Measurements from ENCODE around the gene CELF6.
A peak's percentile ranks its signal among the peaks of the same experiment; 100 is the strongest.

Gene CELF6

DNA sequence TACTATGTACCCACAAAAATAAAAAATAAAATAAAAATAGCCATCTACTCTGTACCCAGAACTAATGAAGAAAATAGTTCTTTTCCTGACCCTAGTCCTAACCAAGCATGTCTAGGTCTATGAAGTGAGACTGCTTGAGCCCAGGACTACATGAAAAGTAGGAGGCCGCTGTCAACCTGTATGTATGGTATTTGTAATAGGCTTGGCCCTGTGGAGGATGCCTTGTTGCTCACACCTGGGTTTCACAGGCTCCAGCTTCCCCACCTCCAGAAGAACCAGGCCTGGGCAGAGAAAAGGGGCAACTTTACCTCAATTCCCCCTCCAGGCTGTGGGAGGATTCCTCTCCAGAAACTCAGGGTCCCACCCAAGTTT is 82.1 kb downstream of the CELF6 start:
- H3K9me2 ChIP-seq (replicated peaks; ENCODE audit: low read depth, low read length), result no peaks in the 10 kb centered on the region

DNA sequence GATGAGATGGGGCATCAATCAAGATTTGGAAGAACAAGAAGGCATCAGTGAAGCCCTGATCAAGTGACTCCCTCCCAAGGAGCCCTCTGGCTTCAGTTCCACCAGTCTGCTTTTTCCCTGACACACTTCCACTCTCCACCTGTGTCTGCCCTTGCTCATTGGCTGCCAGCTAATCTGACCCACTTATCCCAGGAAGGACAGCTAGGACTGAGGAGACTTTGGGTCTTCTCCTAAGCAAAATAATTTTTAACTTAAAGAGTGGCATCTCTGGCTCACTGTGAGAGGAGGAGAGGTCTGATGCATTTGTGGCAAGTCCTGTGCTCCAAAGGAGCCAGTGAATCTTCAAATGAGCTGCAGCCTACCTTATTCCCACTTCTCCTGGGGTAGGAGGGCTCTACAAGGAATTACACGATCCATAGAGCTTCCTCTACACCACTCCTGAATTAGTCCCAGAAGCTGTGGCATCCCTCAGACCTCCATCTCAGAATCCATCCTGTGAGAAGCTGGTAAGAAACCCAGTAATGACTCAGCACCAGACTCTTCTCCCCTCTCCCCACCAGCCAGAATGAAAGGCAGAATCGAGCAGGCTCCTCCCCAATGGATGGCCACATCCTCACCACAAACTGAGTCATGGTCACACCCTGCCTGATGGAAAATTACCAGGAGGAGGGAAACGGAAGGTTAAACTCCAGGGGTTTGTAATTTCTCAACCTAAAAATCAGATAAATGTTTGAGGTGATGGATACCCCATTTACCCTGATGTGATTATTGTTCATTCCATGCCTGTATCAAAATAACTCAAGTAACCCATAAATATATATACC is 82.7 kb downstream of the CELF6 start:
- peaks cover 14% of the 10 kb centered on the region; the same call in 1 of the 2 replicates for H3K36me3 ChIP-seq (ENCODE audit: insufficient read depth, low read length)
- peaks cover 3% of the 10 kb centered on the region for H4K20me1 ChIP-seq (ENCODE audit: insufficient read depth, low read length, poor library complexity, severe bottlenecking)
- H3K9ac ChIP-seq (ENCODE audit: low read depth, low read length, poor library complexity, severe bottlenecking), result peak overlapping the region; percentile 60
- H3K4me2 ChIP-seq (ENCODE audit: low read depth, low read length, poor library complexity, severe bottlenecking), result peak overlapping the region; percentile 81
- no peaks in the 10 kb centered on the region for H3K27me3 ChIP-seq (ENCODE audit: insufficient read depth, low read length, poor library complexity, severe bottlenecking)
- H3K79me2 ChIP-seq (ENCODE audit: insufficient read depth, low read length), result 0 out of 2 replicates have a peak, but pooled peaks cover 4% of the 10 kb centered on the region
- peak overlapping the region; percentile 63 for H3K4me3 ChIP-seq (ENCODE audit: low read length, poor library complexity, severe bottlenecking)
- no peak for TF ChIP-seq EZH2phosphoT487 (IDR thresholded peaks at IDR 0.05; ENCODE audit: borderline replicate concordance)
- TF ChIP-seq, protein P1, sequence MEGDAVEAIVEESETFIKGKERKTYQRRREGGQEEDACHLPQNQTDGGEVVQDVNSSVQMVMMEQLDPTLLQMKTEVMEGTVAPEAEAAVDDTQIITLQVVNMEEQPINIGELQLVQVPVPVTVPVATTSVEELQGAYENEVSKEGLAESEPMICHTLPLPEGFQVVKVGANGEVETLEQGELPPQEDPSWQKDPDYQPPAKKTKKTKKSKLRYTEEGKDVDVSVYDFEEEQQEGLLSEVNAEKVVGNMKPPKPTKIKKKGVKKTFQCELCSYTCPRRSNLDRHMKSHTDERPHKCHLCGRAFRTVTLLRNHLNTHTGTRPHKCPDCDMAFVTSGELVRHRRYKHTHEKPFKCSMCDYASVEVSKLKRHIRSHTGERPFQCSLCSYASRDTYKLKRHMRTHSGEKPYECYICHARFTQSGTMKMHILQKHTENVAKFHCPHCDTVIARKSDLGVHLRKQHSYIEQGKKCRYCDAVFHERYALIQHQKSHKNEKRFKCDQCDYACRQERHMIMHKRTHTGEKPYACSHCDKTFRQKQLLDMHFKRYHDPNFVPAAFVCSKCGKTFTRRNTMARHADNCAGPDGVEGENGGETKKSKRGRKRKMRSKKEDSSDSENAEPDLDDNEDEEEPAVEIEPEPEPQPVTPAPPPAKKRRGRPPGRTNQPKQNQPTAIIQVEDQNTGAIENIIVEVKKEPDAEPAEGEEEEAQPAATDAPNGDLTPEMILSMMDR (conservative IDR thresholded peaks at IDR 0.05; ENCODE audit: low read length), result no peak
- peaks cover 1% of the 10 kb centered on the region; the same call in 1 of the 2 replicates for H3F3A ChIP-seq (ENCODE audit: low read depth)
- H2AFZ ChIP-seq (ENCODE audit: low read length), result no peak overlapping the region
- H3K9me2 ChIP-seq (replicated peaks; ENCODE audit: low read depth, low read length), result no peaks in the 10 kb centered on the region
- no peaks in the 10 kb centered on the region for H3K9me3 ChIP-seq (ENCODE audit: insufficient read depth, low read depth, low read length)
- peaks cover 27% of the 10 kb centered on the region for H3K4me1 ChIP-seq (ENCODE audit: insufficient read depth, low read length, poor library complexity, severe bottlenecking)

More for the DNA sequence above, 82.1 kb downstream of the CELF6 start:
- H3F3A ChIP-seq (ENCODE audit: low read depth), result no peaks in the 10 kb centered on the region; the same call in 1 of the 2 replicates
- H3K4me2 ChIP-seq (ENCODE audit: low read depth, low read length, poor library complexity, severe bottlenecking), result peak overlapping the region; percentile 81
- peaks cover 22% of the 10 kb centered on the region for H3K4me1 ChIP-seq (ENCODE audit: insufficient read depth, low read length, poor library complexity, severe bottlenecking)
- TF ChIP-seq, protein P1 (conservative IDR thresholded peaks at IDR 0.05; ENCODE audit: low read length), result no peak
- TF ChIP-seq EZH2phosphoT487 (IDR thresholded peaks at IDR 0.05; ENCODE audit: borderline replicate concordance), result no peak
- H3K79me2 ChIP-seq (ENCODE audit: insufficient read depth, low read length), result 0 out of 2 replicates have a peak, but pooled peaks cover 4% of the 10 kb centered on the region
- no peaks in the 10 kb centered on the region for H4K20me1 ChIP-seq (ENCODE audit: insufficient read depth, low read length, poor library complexity, severe bottlenecking)
- no peaks in the 10 kb centered on the region for H3K9me3 ChIP-seq (ENCODE audit: insufficient read depth, low read depth, low read length)
- peak overlapping the region; percentile 63 for H3K4me3 ChIP-seq (ENCODE audit: low read length, poor library complexity, severe bottlenecking)
- no peak overlapping the region for H2AFZ ChIP-seq (ENCODE audit: low read length)
- H3K9ac ChIP-seq (ENCODE audit: low read depth, low read length, poor library complexity, severe bottlenecking), result no peak overlapping the region
- H3K27me3 ChIP-seq (ENCODE audit: insufficient read depth, low read length, poor library complexity, severe bottlenecking), result no peaks in the 10 kb centered on the region
- H3K36me3 ChIP-seq (ENCODE audit: insufficient read depth, low read length), result peaks cover 20% of the 10 kb centered on the region; the same call in 1 of the 2 replicates

DNA sequence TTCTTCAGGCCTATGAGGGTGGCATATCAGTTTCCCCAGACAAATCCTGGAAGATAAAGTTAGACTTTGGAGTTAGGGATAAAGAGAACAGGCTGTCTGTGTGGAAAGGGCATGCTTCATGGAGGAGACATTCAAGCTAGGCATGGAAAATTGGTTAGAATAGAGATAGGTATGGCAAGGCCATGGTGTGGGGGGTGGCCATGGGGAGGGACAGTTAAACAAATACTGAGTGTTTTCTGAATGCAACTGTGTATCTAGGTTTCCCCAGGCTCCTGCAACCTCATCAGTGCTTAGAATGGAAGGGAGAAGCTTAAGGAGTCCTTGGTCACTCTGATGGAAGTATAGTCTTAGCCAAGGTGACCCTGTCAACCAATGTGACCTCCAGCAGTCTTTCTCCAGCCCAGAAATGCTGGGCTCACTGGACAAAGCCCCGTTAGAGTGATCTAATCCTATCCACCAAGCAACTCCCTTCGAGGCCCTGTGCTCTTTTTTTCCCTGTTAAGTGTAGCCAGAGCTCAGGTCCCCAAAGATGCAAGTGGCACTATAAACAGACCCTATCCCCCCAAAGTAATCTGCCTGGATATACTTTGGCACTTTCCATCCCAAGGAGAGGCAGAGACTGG is 83.5 kb downstream of the CELF6 start:
- peaks cover 34% of the 10 kb centered on the region for H3K4me1 ChIP-seq (ENCODE audit: insufficient read depth, low read length, poor library complexity, severe bottlenecking)
- no peak for TF ChIP-seq EZH2phosphoT487 (IDR thresholded peaks at IDR 0.05; ENCODE audit: borderline replicate concordance)
- TF ChIP-seq, protein P1 (conservative IDR thresholded peaks at IDR 0.05; ENCODE audit: low read length), result no peak
- H3K36me3 ChIP-seq (ENCODE audit: insufficient read depth, low read length), result peaks cover 7% of the 10 kb centered on the region; the same call in 1 of the 2 replicates
- peaks cover 9% of the 10 kb centered on the region for H3F3A ChIP-seq (ENCODE audit: low read depth)
- no peaks in the 10 kb centered on the region for H3K9me3 ChIP-seq (ENCODE audit: insufficient read depth, low read depth, low read length)
- H3K79me2 ChIP-seq (ENCODE audit: insufficient read depth, low read length), result peaks cover 10% of the 10 kb centered on the region; the same call in 1 of the 2 replicates
- H3K9ac ChIP-seq (ENCODE audit: low read depth, low read length, poor library complexity, severe bottlenecking), result peak overlapping the region; percentile 60
- no peaks in the 10 kb centered on the region for H3K27me3 ChIP-seq (ENCODE audit: insufficient read depth, low read length, poor library complexity, severe bottlenecking)
- peak overlapping the region; percentile 63 for H3K4me3 ChIP-seq (ENCODE audit: low read length, poor library complexity, severe bottlenecking)
- peak overlapping the region; percentile 81 for H3K4me2 ChIP-seq (ENCODE audit: low read depth, low read length, poor library complexity, severe bottlenecking)
- H3K9me2 ChIP-seq (replicated peaks; ENCODE audit: low read depth, low read length), result no peaks in the 10 kb centered on the region
- H2AFZ ChIP-seq (ENCODE audit: low read length), result no peak overlapping the region
- H4K20me1 ChIP-seq (ENCODE audit: insufficient read depth, low read length, poor library complexity, severe bottlenecking), result peaks cover 9% of the 10 kb centered on the region
